ENCODE measurements around the gene PLA2G6. TPM values are rescaled to one million over a fixed set of nuclear protein-coding genes. Genes with fewer than 3 reads are reported as not detected.
A peak's percentile ranks its signal among the peaks of the same experiment; 100 is the strongest.

The PLA2G6 gene
- total RNA-seq, 1 donor from 2014 or later, result 60.8 TPM

GRCh38 chr22:38211556-38211955 is 29.9 kb upstream of the PLA2G6 start:
- Histone ChIP-seq H3K27ac (no peak overlapping the region), H3K4me1 (peaks cover 39% of the 10 kb centered on the region), H3K4me3 (no peak overlapping the region), H3K36me3 (no peaks in the 10 kb centered on the region), H3K9me3 (no peaks in the 10 kb centered on the region), H3K27me3 (ENCODE audit: low read depth) (no peaks in the 10 kb centered on the region)
- no peak for TF ChIP-seq CTCF (IDR thresholded peaks at IDR 0.05)
- DNase-seq, result no peak
- intact Hi-C loops (cut with DNase I), result no loop called here
- no peak for ATAC-seq

- no peak overlapping the region for H3K4me3 ChIP-seq
- ATAC-seq (no peak), DNase-seq (no peak)
- no peaks in the 10 kb centered on the region for H3K36me3 ChIP-seq
- peaks cover 46% of the 10 kb centered on the region for H3K4me1 ChIP-seq
- TF ChIP-seq CTCF (IDR thresholded peaks at IDR 0.05), result no peak
- H3K9me3 ChIP-seq, result no peaks in the 10 kb centered on the region
- intact Hi-C loops (cut with DNase I), result no loop called here
- no peaks in the 10 kb centered on the region for H3K27me3 ChIP-seq (ENCODE audit: low read depth)
- no peak overlapping the region for H3K27ac ChIP-seq
Observed at GRCh38 chr22:38208551-38208968, 26.9 kb upstream of the PLA2G6 start.

GRCh38 chr22:38207898-38208432 is 26.3 kb upstream of the PLA2G6 start:
- DNase-seq, result no peak
- Histone ChIP-seq H3K9me3 (no peaks in the 10 kb centered on the region), H3K27ac (no peak overlapping the region), H3K27me3 (ENCODE audit: low read depth) (no peaks in the 10 kb centered on the region), H3K4me3 (no peak overlapping the region), H3K4me1 (peaks cover 48% of the 10 kb centered on the region), H3K36me3 (no peaks in the 10 kb centered on the region)
- no peak for ATAC-seq
- no peak for TF ChIP-seq CTCF (IDR thresholded peaks at IDR 0.05)
- intact Hi-C loops (cut with DNase I), result no loop called here

GRCh38 chr22:38205261-38206128 is 23.9 kb upstream of the PLA2G6 start:
- Histone ChIP-seq H3K27me3 (ENCODE audit: low read depth) (no peaks in the 10 kb centered on the region), H3K36me3 (no peaks in the 10 kb centered on the region), H3K9me3 (no peaks in the 10 kb centered on the region), H3K27ac (peak overlapping the region; percentile 99), H3K4me1 (peaks cover 38% of the 10 kb centered on the region), H3K4me3 (no peak overlapping the region)
- no peak for TF ChIP-seq CTCF (IDR thresholded peaks at IDR 0.05)
- DNase-seq (peak; percentile 62), ATAC-seq (no peak)
- intact Hi-C loops (cut with DNase I), result no loop called here

GRCh38 chr22:38204784-38205183 is 23.2 kb upstream of the PLA2G6 start:
- Histone ChIP-seq H3K27me3 (ENCODE audit: low read depth) (no peaks in the 10 kb centered on the region), H3K9me3 (no peaks in the 10 kb centered on the region), H3K36me3 (no peaks in the 10 kb centered on the region), H3K27ac (peak overlapping the region; percentile 99), H3K4me1 (peaks cover 34% of the 10 kb centered on the region), H3K4me3 (no peak overlapping the region)
- TF ChIP-seq CTCF (IDR thresholded peaks at IDR 0.05), result no peak
- ATAC-seq (no peak), DNase-seq (no peak)
- intact Hi-C loops (cut with DNase I), result no loop called here
